Activated T-helper 1 cell treated with Interleukin-2 at 50 U/mL for 16 hours (primary cell): ENCODE measurements around the gene CITED4.

ENCODE experiments used
- DNase-seq: peaks from one replicate; pipeline ENCODE4 v3.0.0-alpha.2; 2020; ENCODE audit warnings: low read depth

The CITED4 gene

GRCh38 chr1:40853113-40853884 lies 8.9 kb downstream of the CITED4 start:
- DNase-seq: no peak

GRCh38 chr1:40851643-40852042 lies 10.5 kb downstream of the CITED4 start:
- DNase-seq: no peak

DNA sequence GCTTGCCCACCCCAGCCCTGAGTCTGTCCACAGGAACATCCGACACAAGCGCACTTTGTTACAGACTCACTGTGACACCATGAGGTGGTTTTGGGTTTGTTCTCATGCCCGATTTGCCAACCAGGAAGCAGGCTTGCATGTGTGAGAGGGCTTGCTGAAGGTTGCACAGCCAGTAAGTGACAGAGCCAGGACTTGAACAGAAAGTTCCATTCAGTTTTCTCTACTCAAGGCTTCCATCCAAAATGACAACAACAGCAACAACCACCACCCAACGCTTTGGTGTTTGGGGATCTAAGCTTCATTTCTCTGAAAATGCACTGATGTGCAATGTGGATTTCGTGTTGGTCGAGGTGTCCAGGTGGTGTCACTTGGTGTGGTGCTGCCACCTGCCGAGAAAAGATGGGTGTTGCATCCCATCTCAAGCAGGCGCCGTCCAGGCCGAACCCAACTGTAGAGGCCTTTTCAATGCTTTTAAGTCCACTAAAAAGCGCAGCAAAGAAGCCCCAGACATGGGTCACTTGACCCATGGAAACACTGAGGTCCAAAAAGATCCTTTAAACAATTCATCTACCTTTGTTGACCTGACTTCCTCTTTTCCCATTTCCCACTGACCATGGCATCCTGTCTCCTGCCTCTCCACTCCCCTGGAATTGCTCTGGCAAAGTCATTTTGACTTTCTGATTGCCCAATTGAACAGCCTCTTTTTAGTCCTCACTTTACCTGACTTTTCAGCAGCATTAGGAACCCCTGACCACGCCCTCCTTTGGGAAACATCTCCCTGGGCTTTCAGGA lies 12.2 kb downstream of the CITED4 start:
- DNase-seq: peak; percentile 60

- DNase-seq: no peak
Observed at GRCh38 chr1:40848530-40849189, 13.5 kb downstream of the CITED4 start.

DNA sequence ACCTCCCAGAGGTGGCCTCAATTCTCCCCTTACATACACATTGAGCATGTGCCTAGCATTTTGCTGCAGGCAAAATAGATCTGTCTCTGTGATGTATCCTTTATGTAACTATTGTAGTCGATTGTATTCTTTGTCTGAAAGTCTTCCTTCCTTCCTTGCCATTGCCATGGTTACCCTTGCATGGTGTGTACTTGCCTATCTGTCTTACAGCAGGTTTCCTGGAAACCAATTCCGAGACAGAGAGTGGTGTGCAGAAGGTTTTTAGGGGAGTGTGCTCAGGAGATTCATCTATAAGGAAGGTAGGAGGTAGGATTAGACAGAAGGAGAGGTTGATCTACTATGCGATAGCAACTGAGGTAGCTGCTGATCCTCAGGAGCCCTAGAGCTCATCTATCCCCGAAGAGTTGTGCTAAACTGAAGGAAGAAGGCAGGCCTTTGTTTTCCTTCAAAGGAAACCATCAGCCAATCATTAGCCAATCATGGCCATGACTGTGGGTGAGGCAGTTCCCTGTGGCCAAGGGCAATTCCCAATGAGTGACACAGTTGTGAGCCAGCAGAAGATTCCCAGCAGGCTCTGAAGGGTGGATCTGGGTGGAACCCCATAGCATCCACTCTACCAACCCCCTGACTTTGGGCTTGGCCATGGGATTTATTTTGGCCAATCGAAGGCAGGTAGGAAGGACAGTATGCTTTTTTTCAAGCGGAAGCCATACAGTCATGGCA lies 15.0 kb downstream of the CITED4 start:
- no peak for DNase-seq

DNA sequence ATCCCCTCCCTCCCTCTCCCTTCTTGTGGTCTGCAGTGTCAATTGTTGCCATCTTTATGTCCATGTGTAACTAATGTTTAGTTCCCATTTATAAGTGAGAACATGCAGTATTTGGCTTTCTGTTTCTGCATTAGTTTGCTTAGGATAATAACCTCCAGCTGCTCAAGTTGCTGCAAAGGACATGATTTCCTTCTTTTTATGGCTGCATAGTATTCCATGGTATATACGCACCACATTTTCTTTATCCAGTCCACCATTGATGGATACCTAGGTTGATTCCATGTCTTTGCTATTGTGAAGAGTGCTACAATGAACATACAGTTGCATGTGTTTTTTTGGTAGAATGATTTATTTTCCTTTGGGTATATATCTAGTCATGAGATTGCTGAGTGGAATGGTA lies 16.3 kb downstream of the CITED4 start:
- DNase-seq: no peak

DNA sequence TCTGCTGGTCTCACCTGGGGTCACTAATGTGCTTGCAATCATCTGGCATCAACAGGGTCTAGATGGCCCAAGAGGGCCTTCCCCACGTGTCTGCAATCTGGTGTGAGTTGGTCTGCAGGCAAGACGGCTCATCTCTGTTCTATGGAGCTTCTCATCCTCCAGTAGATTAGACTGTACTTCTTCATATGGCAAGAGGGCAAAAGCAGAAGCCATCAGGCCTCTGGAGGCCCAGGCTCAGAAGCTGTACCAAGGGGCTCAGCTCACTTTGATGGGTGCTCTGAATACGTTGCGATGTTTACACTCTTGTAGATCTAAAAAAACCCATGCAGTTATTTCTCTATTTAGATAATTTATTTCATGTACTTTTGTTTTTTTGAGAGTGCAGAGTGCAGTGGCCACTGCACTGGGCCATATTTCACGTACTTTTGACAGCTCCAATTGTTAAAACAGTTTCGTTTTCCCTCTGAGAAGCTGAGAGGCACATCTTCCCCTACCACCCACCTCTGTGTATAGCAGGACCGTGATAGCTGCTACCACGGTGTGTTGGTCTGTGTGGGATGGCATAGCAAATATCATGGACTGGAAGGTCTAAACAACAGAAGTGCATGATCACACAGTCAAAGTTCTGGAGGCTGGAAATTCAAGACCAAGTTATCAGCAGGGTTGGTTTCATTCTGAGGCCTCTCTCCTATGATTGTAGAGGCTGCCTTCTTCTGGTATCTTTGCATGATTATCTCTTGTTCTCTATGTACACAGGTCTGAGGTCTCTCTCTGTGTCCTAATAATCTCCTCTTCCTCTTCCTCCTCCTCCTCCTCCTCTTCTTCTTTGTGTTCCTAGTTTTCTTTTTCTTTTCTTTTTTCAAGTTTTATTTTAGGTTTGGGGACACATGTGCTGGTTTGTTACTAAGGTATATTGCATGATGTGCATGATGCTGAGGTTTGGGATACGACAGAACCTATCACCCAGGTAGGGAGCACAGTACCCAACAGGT lies 17.0 kb downstream of the CITED4 start:
- DNase-seq: no peak

DNA sequence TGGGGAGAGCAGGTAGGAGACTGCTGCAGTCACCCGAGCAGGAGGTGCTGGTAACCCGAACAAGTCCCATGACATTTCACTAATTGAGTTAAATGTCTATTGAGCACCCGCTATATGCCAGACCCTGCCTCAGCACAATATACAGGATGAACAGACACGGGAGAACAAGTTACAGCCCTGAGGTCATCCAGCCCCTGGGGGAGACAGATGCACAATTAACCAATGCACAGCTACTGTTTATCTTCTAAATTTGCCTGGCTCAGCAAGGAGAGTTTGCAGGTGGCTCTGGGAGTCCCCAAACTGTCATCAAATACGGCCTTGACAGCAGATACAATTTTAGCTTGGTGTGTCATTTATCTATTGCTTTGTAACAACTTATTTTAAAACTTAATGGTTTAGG lies 18.1 kb downstream of the CITED4 start:
- DNase-seq: no peak

- no peak for DNase-seq
Observed at GRCh38 chr1:40842691-40843090, 19.5 kb downstream of the CITED4 start.

DNA sequence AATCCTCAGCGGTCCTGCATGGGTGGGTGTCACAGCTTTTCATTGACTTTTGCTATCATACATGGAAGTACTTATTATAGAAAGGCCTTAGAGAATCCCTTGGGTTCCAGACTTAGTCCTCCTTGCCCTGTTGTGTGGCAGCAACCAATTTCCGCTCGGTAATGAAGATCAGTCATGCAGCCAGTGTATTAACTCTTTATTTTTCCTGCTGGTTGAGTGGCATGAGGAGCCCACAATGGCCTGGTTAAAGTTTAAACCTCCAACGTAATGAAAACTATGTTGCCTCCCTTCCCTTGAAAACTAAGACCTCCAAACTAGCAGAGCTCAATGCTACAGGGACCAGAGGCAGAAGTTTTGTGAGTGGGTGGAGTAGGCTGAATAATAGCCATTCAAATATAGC lies 20.0 kb downstream of the CITED4 start:
- DNase-seq: no peak

GRCh38 chr1:40841602-40842001 lies 20.6 kb downstream of the CITED4 start:
- DNase-seq: no peak

DNA sequence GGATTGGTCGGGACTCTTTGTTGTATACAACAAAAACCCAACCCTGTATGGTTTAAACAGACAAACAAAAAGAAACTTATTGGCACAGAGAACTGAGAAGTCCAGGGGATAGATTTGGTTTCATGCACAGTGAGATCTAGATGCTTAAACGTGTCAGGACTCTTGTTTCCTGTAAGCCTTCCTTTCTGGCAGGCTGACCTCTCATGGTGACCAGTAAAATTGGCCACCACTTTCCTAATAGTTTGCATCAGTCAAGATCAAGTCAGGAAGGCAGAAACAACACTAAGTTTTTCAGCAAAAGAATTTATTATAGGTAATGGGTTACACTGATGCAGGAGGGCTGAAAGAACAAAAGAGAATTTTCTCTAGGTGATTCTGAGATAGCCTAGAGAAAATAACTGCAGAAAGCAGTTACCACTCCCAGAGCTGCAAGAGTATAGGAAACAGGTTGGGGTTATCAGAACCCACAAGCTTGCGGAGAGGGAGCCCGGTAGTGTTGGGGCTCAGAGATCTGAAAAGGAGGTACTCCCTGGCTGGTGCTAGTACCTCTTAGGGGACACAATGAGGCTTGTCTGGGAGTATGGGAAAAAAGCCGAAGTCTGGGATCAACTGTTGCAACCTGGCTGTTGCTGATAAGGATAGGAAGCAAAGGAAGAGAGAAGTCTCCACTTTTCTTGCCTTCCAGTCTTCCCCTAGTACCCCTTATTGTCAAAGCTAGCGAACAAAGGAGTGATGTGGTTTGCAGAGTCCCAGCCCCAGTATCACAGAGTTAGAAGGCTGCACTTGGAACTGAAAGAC lies 21.4 kb downstream of the CITED4 start:
- no peak for DNase-seq

DNA sequence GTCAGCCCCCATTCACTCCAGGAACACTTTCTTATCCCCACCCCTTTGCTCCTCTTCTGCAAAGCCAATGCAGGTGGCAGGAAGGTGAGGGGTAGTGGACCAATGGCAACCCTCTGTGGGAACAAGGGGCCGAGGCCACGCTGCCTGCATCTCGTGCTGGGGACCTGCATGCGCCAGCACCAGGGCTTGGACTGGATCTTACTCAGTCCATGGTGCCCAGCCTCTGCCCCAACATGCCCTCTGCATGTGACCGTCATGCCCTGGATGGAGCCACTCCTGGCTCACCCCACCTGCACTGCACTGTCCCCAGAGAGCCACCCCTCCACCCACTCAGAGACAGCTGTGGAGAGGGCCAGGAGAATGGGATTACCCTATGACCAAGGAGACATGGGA lies 22.2 kb downstream of the CITED4 start:
- DNase-seq: no peak

DNA sequence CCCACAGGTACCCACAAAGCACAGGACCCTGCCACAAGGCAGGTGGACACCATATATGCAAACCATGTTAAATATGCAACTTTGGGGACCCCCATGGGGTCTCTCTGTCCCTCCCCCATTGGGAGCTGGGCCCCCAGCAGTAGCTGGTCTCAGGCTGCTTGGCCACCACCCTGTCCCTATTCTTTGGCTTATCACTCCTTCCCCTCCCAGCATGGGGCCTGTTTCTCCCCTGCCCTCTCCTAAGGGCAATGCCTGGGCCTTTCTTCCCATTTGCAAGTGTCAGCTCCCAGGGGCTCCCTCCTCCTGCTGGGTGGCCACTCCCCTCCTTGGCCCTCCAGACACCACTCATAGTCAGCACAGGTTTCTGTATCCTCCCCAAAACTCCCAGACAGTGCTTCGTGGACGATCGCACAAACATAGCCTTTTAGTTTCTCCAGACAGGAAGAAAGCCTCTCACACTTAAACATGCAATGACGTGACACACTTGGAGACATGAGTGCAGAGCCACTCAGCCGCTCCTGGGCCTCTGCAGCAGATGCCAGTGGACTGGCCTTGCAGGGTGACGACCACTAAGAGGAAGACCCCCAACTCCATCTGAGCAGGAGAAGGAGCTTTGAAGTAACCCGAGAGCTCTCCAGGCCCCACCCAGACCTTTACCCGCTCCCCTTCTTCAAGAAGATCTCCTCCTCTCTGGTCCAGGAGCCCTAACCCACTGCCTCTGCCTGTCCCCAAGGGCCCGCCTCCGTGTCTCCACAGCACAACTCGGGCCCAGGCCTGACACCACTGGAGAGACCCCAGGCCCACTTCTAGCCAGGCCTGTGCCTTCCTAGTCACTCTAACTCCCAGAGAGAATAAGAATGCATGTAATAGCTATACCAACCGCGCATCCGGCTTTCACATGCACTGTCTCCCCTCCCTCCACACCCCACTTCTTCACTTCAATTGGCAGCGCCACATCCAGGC lies 22.9 kb downstream of the CITED4 start:
- no peak for DNase-seq

- DNase-seq: no peak
Observed at GRCh38 chr1:40838045-40838979, 23.9 kb downstream of the CITED4 start.

- DNase-seq: no peak
Observed at GRCh38 chr1:40837601-40838000, 24.6 kb downstream of the CITED4 start.

- DNase-seq: no peak
Observed at GRCh38 chr1:40836283-40836682, 25.9 kb downstream of the CITED4 start.

DNA sequence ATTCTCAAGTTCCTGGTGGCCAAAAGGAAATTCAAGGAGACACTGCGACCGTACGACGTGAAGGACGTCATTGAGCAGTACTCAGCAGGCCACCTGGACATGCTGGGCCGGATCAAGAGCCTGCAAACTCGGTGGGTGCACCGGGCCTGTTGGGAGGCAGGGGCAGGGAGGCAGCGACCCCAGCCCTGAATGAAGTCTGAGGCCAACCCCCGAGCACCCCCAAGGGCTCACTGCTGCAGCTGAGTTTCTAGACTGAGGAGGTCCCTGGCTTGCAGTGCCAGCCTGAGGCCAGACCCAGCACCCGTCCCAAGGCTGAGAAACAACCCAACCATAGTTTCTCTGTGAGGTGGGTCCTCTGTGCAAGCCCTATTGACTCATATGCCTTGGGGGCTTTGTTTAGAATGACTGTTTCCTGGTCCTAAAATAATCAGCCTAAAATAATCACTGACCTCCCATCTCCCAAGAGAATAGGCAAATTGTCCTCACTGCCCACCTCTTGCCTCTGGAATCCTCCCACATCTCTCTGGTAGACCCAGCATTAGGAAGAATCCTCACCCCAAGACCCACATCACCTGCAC lies 27.1 kb downstream of the CITED4 start:
- no peak for DNase-seq
